H1 (cell line): Measurements from ENCODE around the gene CA10. TPM values are rescaled to one million over a fixed set of nuclear protein-coding genes. Genes with fewer than 3 reads are reported as not detected.

Experiments used
- ASH2L ChIP-seq: fragments of 200-600, 300-600 bp; sonication (generic); IDR thresholded peaks from one replicate; pipeline ENCODE4 v1.7.1; 2017; ENCODE audit warnings: low read length
- ATF2 ChIP-seq: IDR thresholded peaks from 2 replicates; pipeline ENCODE4 v1.6.1; 2012; ENCODE audit warnings: low read length, inconsistent platforms
- ATF3 ChIP-seq: IDR thresholded peaks from 2 replicates; pipeline ENCODE4 v1.6.1; 2011; ENCODE audit warnings: low read depth, mild to moderate bottlenecking, low read length; ENCODE audit not compliant: insufficient read depth
- CBX5 ChIP-seq: fragments of 300-800, 300-1000 bp; sonication (generic); IDR thresholded peaks from 2 replicates; pipeline ENCODE4 v1.7.1; 2016; ENCODE audit warnings: antibody characterized with exemption, low read length, low read depth
- CTBP2 ChIP-seq: IDR thresholded peaks from 2 replicates; pipeline ENCODE4 v1.7.0; 2011; ENCODE audit warnings: borderline replicate concordance, mild to moderate bottlenecking, moderate library complexity, mixed read lengths, low read length; ENCODE audit not compliant: insufficient read depth, insufficient read length
- HDAC2 ChIP-seq, 2 experiments: fragments of 300-600 bp in 1 of 2; sonication (generic) in 1 of 2; IDR thresholded peaks; 2 replicates each; pipeline ENCODE4 v1.6.1; 2011 to 2012; ENCODE audit warnings: low read depth in 2 of 2, low read length in 2 of 2, mild to moderate bottlenecking in 2 of 2, moderate library complexity in 2 of 2, borderline replicate concordance in 1 of 2, inconsistent platforms in 1 of 2
- HDAC6 ChIP-seq: IDR thresholded peaks from one replicate; pipeline ENCODE4 v1.7.1; 2012; ENCODE audit warnings: low read depth, mild to moderate bottlenecking, inconsistent platforms, low read length, moderate library complexity
- KDM5A ChIP-seq: fragments of 200-600 bp; IDR thresholded peaks from 2 replicates; pipeline ENCODE4 v1.7.1; 2012; ENCODE audit warnings: mild to moderate bottlenecking, low read length, inconsistent platforms, mixed read lengths
- MAX ChIP-seq: IDR thresholded peaks from 2 replicates; pipeline ENCODE4 v1.6.1; 2012; ENCODE audit warnings: inconsistent platforms
- POLR2A ChIP-seq, 2 experiments: IDR thresholded peaks; 1 replicate in 1 of 2; 2 replicates in 1 of 2; pipeline ENCODE4 v1.6.1; 2011; ENCODE audit warnings: low read depth in 2 of 2, low read length in 2 of 2, mild to moderate bottlenecking in 2 of 2; ENCODE audit errors: control extremely low read depth in 1 of 2
- POU5F1 ChIP-seq: IDR thresholded peaks from 2 replicates; pipeline ENCODE4 v1.6.1; 2011; ENCODE audit warnings: low read depth, mild to moderate bottlenecking, low read length, moderate library complexity
- RAD21 ChIP-seq, 2 experiments: IDR thresholded peaks in 1 of 2; conservative IDR thresholded peaks in 1 of 2; 2 replicates each; pipeline ENCODE4 v1.6.1; 2011; ENCODE audit warnings: low read depth in 2 of 2, low read length in 2 of 2, improper control_type of control experiment in 1 of 2, inconsistent platforms in 1 of 2, mild to moderate bottlenecking in 1 of 2, moderate library complexity in 1 of 2
- RNF2 ChIP-seq: fragments of 200-900, 300-1000 bp; sonication (generic); IDR thresholded peaks from 2 replicates; pipeline ENCODE4 v1.7.1; 2016; ENCODE audit warnings: borderline replicate concordance, low read depth, mild to moderate bottlenecking, antibody characterized with exemption, low read length; ENCODE audit not compliant: poor library complexity, severe bottlenecking; ENCODE audit errors: missing control alignments
- SP2 ChIP-seq: IDR thresholded peaks from 2 replicates; pipeline ENCODE4 v1.6.1; 2012; ENCODE audit warnings: mild to moderate bottlenecking, low read length, inconsistent platforms
- TCF12 ChIP-seq: IDR thresholded peaks from 2 replicates; pipeline ENCODE4 v1.6.1; 2011; ENCODE audit warnings: low read depth, mild to moderate bottlenecking, low read length
- USF2 ChIP-seq: IDR thresholded peaks from 2 replicates; pipeline ENCODE4 v1.6.1; 2011; ENCODE audit warnings: low read length, improper control_type of control experiment
- polyA plus RNA-seq, 7 experiments: library from polyadenylated mRNA; depleted of rRNA in 3 of 7; stranded (reverse) in 5 of 7; unstranded in 2 of 7; fragments of >200 nt in 5 of 7; fragments of 200-250 nt in 2 of 7; gene quantifications; 1 replicate in 5 of 7; 2 replicates in 1 of 7; 4 replicates in 1 of 7; pipeline versions ENCODE4 v1.2.1 to v1.2.3, GENCODE V29; 2011 to 2013; ENCODE audit warnings: missing spikeins in 2 of 7, mixed read lengths in 2 of 7
- total RNA-seq: library from RNA; stranded (reverse); fragmentation: NEBNext Ultra II Directional; extraction: Animal tissue kit (Norgen Biotek cat#: 25700); gene quantifications from 2 replicates; pipeline ENCODE4 v1.2.1, GENCODE V29; 2021

The CA10 gene
- total and polyA plus RNA-seq, 2 of the 8 experiments (the other 6 are each of a cell fraction or from before 2014, with no cell fraction given), result 0.60 to 0.63 TPM

- TF ChIP-seq ATF2, result no peak
- TF ChIP-seq RNF2, result no peak
- TF ChIP-seq RAD21 (IDR thresholded peaks at IDR 0.05 in 1 of 2, conservative IDR thresholded peaks at IDR 0.05 in 1 of 2; ENCODE audit: low read depth in 2 of 2, low read length in 2 of 2), result peak; percentile 22 to 51; a peak in 3 of 4 replicates
- no peak for TF ChIP-seq POLR2A (IDR thresholded peaks at IDR 0.05; ENCODE audit: control extremely low read depth in 1 of 2, low read depth in 2 of 2, low read length in 2 of 2)
- no peak for TF ChIP-seq SP2
- no peak for TF ChIP-seq TCF12
- TF ChIP-seq CTBP2, result no peak
- no peak for TF ChIP-seq ASH2L
- no peak for TF ChIP-seq HDAC2 (IDR thresholded peaks at IDR 0.05; ENCODE audit: borderline replicate concordance in 1 of 2, low read depth in 2 of 2, low read length in 2 of 2)
- no peak for TF ChIP-seq ATF3
- TF ChIP-seq MAX, result peak; percentile 60
- TF ChIP-seq KDM5A, result no peak
- no peak for TF ChIP-seq USF2
- TF ChIP-seq HDAC6, result no peak
- TF ChIP-seq CBX5, result no peak
- no peak for TF ChIP-seq POU5F1
- TF ChIP-seq, all 59 proteins: peak for 4
Observed at GRCh38 chr17:51636291-51636690, 522.2 kb downstream of the CA10 start (continued).
